Natural killer cell (primary cell): Measurements from ENCODE around the gene ZNF106. TPM values are rescaled to one million over a fixed set of nuclear protein-coding genes. Genes with fewer than 3 reads are reported as not detected.

Experiments
- ATAC-seq, 3 donors: fragments of 150-1000 bp in 2 of 3; fragments of 200-7000 bp in 1 of 3; cut with Tn5 transposase; 1 replicate in 1 of 3; 2 replicates in 2 of 3; pipeline ENCODE4 v1.10.0; 2021; ENCODE audit warnings: mild to moderate bottlenecking in 2 of 3, moderate library complexity in 2 of 3
- DNase-seq, 2 donors: peaks; one replicate each; pipeline versions ENCODE4 v3.0.0 to v3.0.0-alpha.2; 2013 to 2021; ENCODE audit warnings: mixed read lengths in 1 of 2
- H3K27ac ChIP-seq: one replicate; pipeline ENCODE4 v1.5.1; 2013; ENCODE audit warnings: mild to moderate bottlenecking, low read length
- H3K27me3 ChIP-seq: one replicate; pipeline ENCODE4 v1.6.1; 2013; ENCODE audit warnings: low read length; ENCODE audit not compliant: control insufficient read depth, insufficient read depth
- H3K36me3 ChIP-seq: one replicate; pipeline ENCODE4 v1.6.1; 2013; ENCODE audit warnings: low read length; ENCODE audit not compliant: control insufficient read depth, insufficient read depth
- H3K4me1 ChIP-seq: one replicate; pipeline ENCODE4 v1.6.1; 2013; ENCODE audit warnings: low read length; ENCODE audit not compliant: control insufficient read depth, insufficient read depth
- H3K4me3 ChIP-seq: one replicate; pipeline ENCODE4 v1.5.1; 2013; ENCODE audit warnings: low read length
- H3K9me3 ChIP-seq: one replicate; pipeline ENCODE4 v1.6.1; 2013; ENCODE audit warnings: low read length; ENCODE audit not compliant: control insufficient read depth, insufficient read depth
- H3K27ac Mint-ChIP-seq, 2 donors: one replicate each; pipeline ENCODE4 v1.8.0; 2022; ENCODE audit warnings: mild to moderate bottlenecking in 2 of 2, mixed read lengths in 2 of 2, moderate library complexity in 1 of 2
- H3K27me3 Mint-ChIP-seq, 2 donors: one replicate each; pipeline ENCODE4 v1.8.0; 2022; ENCODE audit warnings: low read depth in 2 of 2, mixed read lengths in 2 of 2
- H3K36me3 Mint-ChIP-seq: one replicate; pipeline ENCODE4 v1.8.0; 2022; ENCODE audit warnings: mixed read lengths
- H3K4me1 Mint-ChIP-seq, 2 donors: one replicate each; pipeline ENCODE4 v1.8.0; 2022; ENCODE audit warnings: mixed read lengths in 2 of 2
- H3K4me3 Mint-ChIP-seq: one replicate; pipeline ENCODE4 v1.8.0; 2022; ENCODE audit warnings: mild to moderate bottlenecking, moderate library complexity, mixed read lengths
- H3K9me3 Mint-ChIP-seq, 2 donors: one replicate each; pipeline ENCODE4 v1.8.0; 2022; ENCODE audit warnings: mixed read lengths in 2 of 2
- CTCF ChIP-seq: fragments of 200-600 bp; IDR thresholded peaks from one replicate; pipeline ENCODE4 v1.8.0; 2022; ENCODE audit warnings: antibody characterized with exemption
- WGBS: methylation state at CpG from one replicate; pipeline ENCODE4 v1.1.7; 2013; ENCODE audit warnings: missing lambda C conversion rate; ENCODE audit not compliant: insufficient coverage; 5-methylcytosine and 5-hydroxymethylcytosine counted together
- intact Hi-C: fragments of 100-400 bp; cut with micrococcal nuclease; formaldehyde crosslinking; loops from one replicate; pipeline ENCODE4 v1.14.2; 2022
- total RNA-seq, 4 donors: library from RNA; stranded (reverse); fragments of 120-200 nt in 1 of 4; gene quantifications; one replicate each; pipeline versions ENCODE4 v1.2.3 to v1.2.4, GENCODE V29; 2013 to 2022

The ZNF106 gene
- total RNA-seq, 3 donors from 2014 or later (not counting 1 experiment from before 2014, with no cell fraction given), result 39.6 to 53.1 (median 52.2) TPM

- Mint-ChIP-seq H3K27ac (no peak overlapping the region), H3K27me3 (no peaks in the 10 kb centered on the region), H3K9me3 (no peaks in the 10 kb centered on the region), H3K36me3 (no peaks in the 10 kb centered on the region), H3K4me1 (peaks cover 8 to 11% of the 10 kb centered on the region in 2 donors), H3K4me3 (no peak overlapping the region)
- no peaks in the 10 kb centered on the region for H3K36me3 ChIP-seq
- H3K9me3 ChIP-seq, result no peaks in the 10 kb centered on the region
- TF ChIP-seq CTCF, result no peak
- DNase-seq (no peak), ATAC-seq (no peak)
- intact Hi-C loops, result no loop called here
- no peak overlapping the region for H3K4me3 ChIP-seq
- H3K27me3 ChIP-seq, result no peaks in the 10 kb centered on the region
- H3K27ac ChIP-seq, result no peak overlapping the region
- 94% methylated on average over 1 of the region's 1 CpG for WGBS
- H3K4me1 ChIP-seq, result no peaks in the 10 kb centered on the region
Measured at GRCh38 chr15:42373274-42373673, 117.7 kb downstream of the ZNF106 start.

GRCh38 chr15:42371096-42371495 lies 119.8 kb downstream of the ZNF106 start:
- intact Hi-C loops, result no loop called here
- Histone ChIP-seq H3K36me3 (no peaks in the 10 kb centered on the region), H3K9me3 (no peaks in the 10 kb centered on the region), H3K27me3 (no peaks in the 10 kb centered on the region), H3K4me1 (no peaks in the 10 kb centered on the region), H3K27ac (no peak overlapping the region), H3K4me3 (no peak overlapping the region)
- Mint-ChIP-seq H3K36me3 (no peaks in the 10 kb centered on the region), H3K4me1 (peaks cover 4 to 5% of the 10 kb centered on the region in 2 donors), H3K27me3 (no peaks in the 10 kb centered on the region), H3K9me3 (no peaks in the 10 kb centered on the region), H3K4me3 (no peak overlapping the region), H3K27ac (no peak overlapping the region)
- WGBS, result 50% methylated on average over 2 of the region's 2 CpGs
- no peak for TF ChIP-seq CTCF
- DNase-seq (no peak), ATAC-seq (no peak)

GRCh38 chr15:42368096-42368495 lies 122.8 kb downstream of the ZNF106 start:
- 89% methylated on average over 2 of the region's 3 CpGs for WGBS

More at GRCh38 chr15:42368096-42368495, 122.8 kb downstream of the ZNF106 start:
- ATAC-seq (no peak), DNase-seq (no peak)
- H3K27me3 ChIP-seq, result no peaks in the 10 kb centered on the region
- H3K27ac Mint-ChIP-seq, result no peak overlapping the region
- H3K36me3 ChIP-seq, result no peaks in the 10 kb centered on the region
- TF ChIP-seq CTCF, result no peak
- no peak overlapping the region for H3K27ac ChIP-seq
- H3K4me3 Mint-ChIP-seq, result no peak overlapping the region
- no peaks in the 10 kb centered on the region for H3K9me3 ChIP-seq
- no peaks in the 10 kb centered on the region for H3K4me1 Mint-ChIP-seq
- no peak overlapping the region for H3K4me3 ChIP-seq
- intact Hi-C loops, result no loop called here
- no peaks in the 10 kb centered on the region for H3K27me3 Mint-ChIP-seq
- no peaks in the 10 kb centered on the region for H3K36me3 Mint-ChIP-seq
- H3K4me1 ChIP-seq, result no peaks in the 10 kb centered on the region
- H3K9me3 Mint-ChIP-seq, result no peaks in the 10 kb centered on the region
